Neural progenitor cell (in vitro differentiated cells): ENCODE measurements around the gene USP48. TPM values are rescaled to one million over a fixed set of nuclear protein-coding genes. Genes with fewer than 3 reads are reported as not detected.
"Not testable (repeated sequence)": the region's sequence is repeated elsewhere in the genome, so short reads cannot be mapped to it uniquely, and the experiment has no call there.

Experiments
- DNase-seq: peaks from one replicate; pipeline ENCODE4 v3.0.0-alpha.2; 2016; ENCODE audit warnings: low spot score
- H2AFZ ChIP-seq: fragments of 200-600 bp; sonication (generic); replicated peaks from 2 replicates; pipeline ENCODE4 v1.6.1; 2016; ENCODE audit warnings: antibody characterized with exemption
- H3F3A ChIP-seq: fragments of 200-600 bp; sonication (generic); 2 replicates; pipeline ENCODE4 v1.6.1; 2016; ENCODE audit warnings: antibody characterized with exemption, low read depth
- H3K27ac ChIP-seq: fragments of 200-600 bp; sonication (generic); 2 replicates; pipeline ENCODE4 v1.5.1; 2016; ENCODE audit warnings: mild to moderate bottlenecking
- H3K27me3 ChIP-seq: fragments of 200-600 bp; sonication (generic); 2 replicates; pipeline ENCODE4 v1.6.1; 2016; ENCODE audit warnings: mild to moderate bottlenecking, moderate library complexity
- H3K36me3 ChIP-seq: fragments of 200-600 bp; sonication (generic); 2 replicates; pipeline ENCODE4 v1.5.1; 2016
- H3K4me1 ChIP-seq: fragments of 200-600 bp; sonication (generic); 2 replicates; pipeline ENCODE4 v1.6.1; 2016; ENCODE audit warnings: mixed run types
- H3K4me2 ChIP-seq: fragments of 200-600 bp; sonication (generic); 2 replicates; pipeline ENCODE4 v1.6.1; 2016
- H3K4me3 ChIP-seq: fragments of 200-600 bp; sonication (generic); 2 replicates; pipeline ENCODE4 v1.5.1; 2016
- H3K79me2 ChIP-seq: fragments of 200-600 bp; sonication (generic); 2 replicates; pipeline ENCODE4 v1.6.1; 2016; ENCODE audit warnings: low read depth
- H3K9ac ChIP-seq: fragments of 200-600 bp; sonication (generic); 2 replicates; pipeline ENCODE4 v1.6.1; 2016
- H3K9me3 ChIP-seq: fragments of 200-600 bp; sonication (generic); 2 replicates; pipeline ENCODE4 v1.5.1; 2016; ENCODE audit warnings: low read depth
- H4K20me1 ChIP-seq: fragments of 200-600 bp; sonication (generic); 2 replicates; pipeline ENCODE4 v1.6.1; 2016; ENCODE audit warnings: low read depth
- H3K27ac Mint-ChIP-seq: 3 replicates; pipeline ENCODE4 v1.8.0; 2021; ENCODE audit warnings: mixed read lengths
- H3K27me3 Mint-ChIP-seq: 2 replicates; pipeline ENCODE4 v1.8.0; 2022; ENCODE audit warnings: low read depth, mild to moderate bottlenecking, inconsistent platforms, moderate library complexity, mixed read lengths; ENCODE audit not compliant: insufficient read depth
- H3K36me3 Mint-ChIP-seq: 3 replicates; pipeline ENCODE4 v1.8.0; 2021; ENCODE audit warnings: mixed read lengths
- H3K4me1 Mint-ChIP-seq: 3 replicates; pipeline ENCODE4 v1.8.0; 2021; ENCODE audit warnings: mixed read lengths
- H3K4me3 Mint-ChIP-seq: 3 replicates; pipeline ENCODE4 v1.8.0; 2021; ENCODE audit warnings: mild to moderate bottlenecking, moderate library complexity, mixed read lengths
- H3K9me3 Mint-ChIP-seq: 3 replicates; pipeline ENCODE4 v1.8.0; 2020; ENCODE audit warnings: mixed read lengths
- CTCF ChIP-seq: fragments of 200-600 bp; sonication (generic); IDR thresholded peaks from 2 replicates; pipeline ENCODE4 v1.5.1; 2017; ENCODE audit warnings: antibody characterized with exemption, mild to moderate bottlenecking
- EZH2 ChIP-seq: fragments of 200-600 bp; sonication (generic); IDR thresholded peaks from 2 replicates; pipeline ENCODE4 v1.6.1; 2017; ENCODE audit warnings: antibody characterized with exemption, mild to moderate bottlenecking, moderate library complexity
- EZH2phosphoT487 ChIP-seq: fragments of 200-600 bp; sonication (generic); IDR thresholded peaks from 2 replicates; pipeline ENCODE4 v1.6.1; 2017; ENCODE audit warnings: antibody characterized with exemption
- total RNA-seq: library from RNA; depleted of rRNA; stranded (reverse); fragments of >200 nt; gene quantifications from 2 replicates; pipeline ENCODE4 v1.2.3, GENCODE V29; 2015; ENCODE audit warnings: low replicate concordance

The USP48 gene
- total RNA-seq, 1 donor from 2014 or later, result 50.3 TPM

GRCh38 chr1:21770201-21770600 is 12.7 kb downstream of the USP48 start:
- Histone ChIP-seq H3K4me1 (no peaks in the 10 kb centered on the region), H3K9me3 (no peaks in the 10 kb centered on the region), H3K79me2 (peaks cover 100% of the 10 kb centered on the region), H3K4me2 (no peak overlapping the region), H2AFZ (no peak overlapping the region), H3F3A (no peaks in the 10 kb centered on the region), H3K4me3 (no peak overlapping the region), H3K27ac (no peak overlapping the region), H4K20me1 (peaks cover under 1% of the 10 kb centered on the region), H3K9ac (no peak overlapping the region), H3K36me3 (no peaks in the 10 kb centered on the region), H3K27me3 (no peaks in the 10 kb centered on the region)
- H3K4me3 Mint-ChIP-seq, result no peak overlapping the region
- H3K27ac Mint-ChIP-seq, result no peak overlapping the region
- DNase-seq, result no peak
- peaks cover 3% of the 10 kb centered on the region for H3K27me3 Mint-ChIP-seq
- TF ChIP-seq EZH2phosphoT487 (no peak), EZH2 (no peak)
- H3K4me1 Mint-ChIP-seq, result peaks cover 6% of the 10 kb centered on the region
- no peaks in the 10 kb centered on the region for H3K36me3 Mint-ChIP-seq
- H3K9me3 Mint-ChIP-seq, result no peaks in the 10 kb centered on the region

- H3K79me2 ChIP-seq, result peaks cover 98% of the 10 kb centered on the region
- not testable (repeated sequence) for H3K4me3 Mint-ChIP-seq, H2AFZ ChIP-seq
Measured at GRCh38 chr1:21767106-21767505, 15.8 kb downstream of the USP48 start.

GRCh38 chr1:21766210-21766609 is 16.7 kb downstream of the USP48 start:
- no peaks in the 10 kb centered on the region for H3K27me3 Mint-ChIP-seq
- peaks cover 6% of the 10 kb centered on the region for H3K4me1 ChIP-seq
- no peaks in the 10 kb centered on the region for H3F3A ChIP-seq
- H3K4me3 Mint-ChIP-seq, result no peak overlapping the region
- no peak for DNase-seq
- H3K27me3 ChIP-seq, result no peaks in the 10 kb centered on the region
- H3K9me3 Mint-ChIP-seq, result no peaks in the 10 kb centered on the region
- TF ChIP-seq CTCF (no peak), EZH2phosphoT487 (no peak), EZH2 (no peak)
- no peak overlapping the region for H2AFZ ChIP-seq
- H3K27ac ChIP-seq, result no peak overlapping the region
- H3K4me1 Mint-ChIP-seq, result peaks cover 18% of the 10 kb centered on the region
- H3K36me3 Mint-ChIP-seq, result no peaks in the 10 kb centered on the region
- H4K20me1 ChIP-seq, result peaks cover 23% of the 10 kb centered on the region
- H3K9ac ChIP-seq, result no peak overlapping the region
- H3K9me3 ChIP-seq, result no peaks in the 10 kb centered on the region
- no peaks in the 10 kb centered on the region for H3K36me3 ChIP-seq
- peaks cover 98% of the 10 kb centered on the region for H3K79me2 ChIP-seq
- no peak overlapping the region for H3K27ac Mint-ChIP-seq
- H3K4me2 ChIP-seq, result no peak overlapping the region
- no peak overlapping the region for H3K4me3 ChIP-seq

More at GRCh38 chr1:21767106-21767505, 15.8 kb downstream of the USP48 start:
- H3K4me1 ChIP-seq, H3K36me3 ChIP-seq, H3K9me3 ChIP-seq, H3K4me3 ChIP-seq, H3K27me3 Mint-ChIP-seq, H3K9ac ChIP-seq, DNase-seq, H3K27me3 ChIP-seq, H3K4me2 ChIP-seq, H3K36me3 Mint-ChIP-seq, H3K27ac Mint-ChIP-seq, H3K9me3 Mint-ChIP-seq, H3K27ac ChIP-seq, H3F3A ChIP-seq: not testable (repeated sequence)
- H4K20me1 ChIP-seq, result peaks cover 20% of the 10 kb centered on the region
- H3K4me1 Mint-ChIP-seq, result peaks cover 18% of the 10 kb centered on the region

DNA sequence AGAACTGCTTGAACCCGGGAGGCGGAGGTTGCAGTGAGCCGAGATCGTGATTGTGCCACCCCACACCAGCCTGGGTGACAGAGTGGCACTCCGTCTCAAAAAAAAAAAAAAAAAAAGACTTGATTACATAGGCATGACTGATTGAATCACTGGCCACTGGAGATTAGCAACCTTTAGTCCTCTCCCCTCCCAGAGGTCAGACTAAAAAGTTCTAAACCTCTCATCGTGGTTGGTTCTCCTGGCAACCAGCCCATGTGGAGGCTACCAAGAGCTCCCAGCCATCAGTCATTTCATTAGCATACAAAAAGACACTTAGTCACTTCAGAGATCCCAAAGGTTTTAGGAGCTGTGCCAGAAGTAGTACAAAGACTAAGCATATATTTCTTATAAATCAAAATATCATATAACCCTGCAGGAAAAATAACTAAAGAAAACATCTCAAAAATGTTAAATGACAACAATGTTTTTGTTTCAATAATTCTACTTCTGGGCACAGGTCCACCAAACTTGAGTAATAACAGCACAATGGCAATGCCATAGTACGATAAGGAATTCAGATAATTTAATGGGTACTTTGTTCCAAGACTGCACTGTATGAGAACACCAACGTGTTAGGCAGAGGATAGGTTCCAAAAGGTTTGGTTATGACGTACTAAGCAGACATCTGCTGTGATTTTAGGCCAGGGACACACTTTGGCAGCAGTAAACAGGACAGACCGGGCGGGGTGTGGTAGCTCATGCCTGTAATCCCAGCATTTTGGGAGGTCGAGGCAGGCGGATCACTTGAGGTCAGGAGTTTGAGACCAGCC is 18.1 kb downstream of the USP48 start:
- Mint-ChIP-seq H3K27me3 (no peaks in the 10 kb centered on the region), H3K36me3 (no peaks in the 10 kb centered on the region)

More for the DNA sequence above, 18.1 kb downstream of the USP48 start:
- H3K4me2 ChIP-seq, result no peak overlapping the region
- no peaks in the 10 kb centered on the region for H3K27me3 ChIP-seq
- peaks cover 18% of the 10 kb centered on the region for H3K4me1 Mint-ChIP-seq
- peaks cover 6% of the 10 kb centered on the region for H3K4me1 ChIP-seq
- H3K79me2 ChIP-seq, result peaks cover 98% of the 10 kb centered on the region
- no peaks in the 10 kb centered on the region for H3K9me3 Mint-ChIP-seq
- H3K4me3 Mint-ChIP-seq, result peak overlapping the region; percentile 5
- peaks cover 24% of the 10 kb centered on the region for H4K20me1 ChIP-seq
- no peak overlapping the region for H3K9ac ChIP-seq
- no peak overlapping the region for H2AFZ ChIP-seq
- H3F3A ChIP-seq, result peaks cover 3% of the 10 kb centered on the region
- peak; percentile 44 for DNase-seq
- H3K9me3 ChIP-seq, result no peaks in the 10 kb centered on the region
- no peak overlapping the region for H3K27ac ChIP-seq
- H3K36me3 ChIP-seq, result no peaks in the 10 kb centered on the region
- H3K4me3 ChIP-seq, result no peak overlapping the region
- no peak overlapping the region for H3K27ac Mint-ChIP-seq
- TF ChIP-seq EZH2 (no peak), EZH2phosphoT487 (no peak), CTCF (no peak)
